ENCODE measurements around the gene VIPR2.

VIPR2 gene

GRCh38 chr7:159016591-159016990, 128.1 kb downstream of the VIPR2 start:
- no peak for TF ChIP-seq CTCF (conservative IDR thresholded peaks at IDR 0.05; ENCODE audit: low read depth, low read length)
- H3K4me3 ChIP-seq (IDR thresholded peaks at IDR 0.05; ENCODE audit: insufficient read depth, low read depth, low read length), result no peak overlapping the region
- no peak overlapping the region for H3K4me2 ChIP-seq
- no peak overlapping the region for H3K27ac ChIP-seq
- no peak overlapping the region for H3K9ac ChIP-seq
- H3K79me2 ChIP-seq (ENCODE audit: insufficient read depth, low read depth), result no peaks in the 10 kb centered on the region
- no peaks in the 10 kb centered on the region for H4K20me1 ChIP-seq (ENCODE audit: insufficient read depth)
- no peaks in the 10 kb centered on the region for H3K36me3 ChIP-seq (ENCODE audit: insufficient read depth)
- peaks cover 22% of the 10 kb centered on the region for H3K4me1 ChIP-seq (ENCODE audit: low read depth, poor library complexity, severe bottlenecking)
- no peaks in the 10 kb centered on the region for H3K27me3 ChIP-seq (ENCODE audit: insufficient read depth, low read depth)
- no peak overlapping the region for H2AFZ ChIP-seq (ENCODE audit: low read depth)

- no peak overlapping the region for H3K4me3 ChIP-seq (IDR thresholded peaks at IDR 0.05; ENCODE audit: insufficient read depth, low read depth, low read length)
- no peaks in the 10 kb centered on the region for H3K79me2 ChIP-seq (ENCODE audit: insufficient read depth, low read depth)
- H3K4me2 ChIP-seq, result no peak overlapping the region
- H4K20me1 ChIP-seq (ENCODE audit: insufficient read depth), result no peaks in the 10 kb centered on the region
- no peak overlapping the region for H3K9ac ChIP-seq
- no peak overlapping the region for H3K27ac ChIP-seq
- H3K36me3 ChIP-seq (ENCODE audit: insufficient read depth), result no peaks in the 10 kb centered on the region
- no peak overlapping the region for H2AFZ ChIP-seq (ENCODE audit: low read depth)
- no peaks in the 10 kb centered on the region for H3K27me3 ChIP-seq (ENCODE audit: insufficient read depth, low read depth)
- H3K4me1 ChIP-seq (ENCODE audit: low read depth, poor library complexity, severe bottlenecking), result peaks cover 15% of the 10 kb centered on the region
- TF ChIP-seq CTCF (conservative IDR thresholded peaks at IDR 0.05; ENCODE audit: low read depth, low read length), result no peak
These were observed 128.9 kb downstream of the VIPR2 start for GRCh38 chr7:159015454-159016410.

GRCh38 chr7:159015081-159015453, 129.6 kb downstream of the VIPR2 start:
- Histone ChIP-seq H3K27ac (no peak overlapping the region), H3K4me1 (ENCODE audit: low read depth, poor library complexity, severe bottlenecking) (peaks cover 15% of the 10 kb centered on the region), H4K20me1 (ENCODE audit: insufficient read depth) (no peaks in the 10 kb centered on the region), H3K9ac (no peak overlapping the region), H3K36me3 (ENCODE audit: insufficient read depth) (no peaks in the 10 kb centered on the region), H2AFZ (ENCODE audit: low read depth) (no peak overlapping the region), H3K4me2 (no peak overlapping the region), H3K79me2 (ENCODE audit: insufficient read depth, low read depth) (no peaks in the 10 kb centered on the region), H3K27me3 (ENCODE audit: insufficient read depth, low read depth) (no peaks in the 10 kb centered on the region), H3K4me3 (IDR thresholded peaks at IDR 0.05; ENCODE audit: insufficient read depth, low read depth, low read length) (no peak overlapping the region)
- TF ChIP-seq CTCF (conservative IDR thresholded peaks at IDR 0.05; ENCODE audit: low read depth, low read length), result no peak

GRCh38 chr7:159014297-159015062, 130.2 kb downstream of the VIPR2 start:
- no peaks in the 10 kb centered on the region for H4K20me1 ChIP-seq (ENCODE audit: insufficient read depth)
- H3K4me1 ChIP-seq (ENCODE audit: low read depth, poor library complexity, severe bottlenecking), result peaks cover 15% of the 10 kb centered on the region
- no peak for TF ChIP-seq CTCF (conservative IDR thresholded peaks at IDR 0.05; ENCODE audit: low read depth, low read length)
- no peak overlapping the region for H2AFZ ChIP-seq (ENCODE audit: low read depth)
- no peak overlapping the region for H3K9ac ChIP-seq
- no peak overlapping the region for H3K27ac ChIP-seq
- no peaks in the 10 kb centered on the region for H3K36me3 ChIP-seq (ENCODE audit: insufficient read depth)
- no peaks in the 10 kb centered on the region for H3K27me3 ChIP-seq (ENCODE audit: insufficient read depth, low read depth)
- H3K4me2 ChIP-seq, result no peak overlapping the region
- H3K4me3 ChIP-seq (IDR thresholded peaks at IDR 0.05; ENCODE audit: insufficient read depth, low read depth, low read length), result no peak overlapping the region
- H3K79me2 ChIP-seq (ENCODE audit: insufficient read depth, low read depth), result no peaks in the 10 kb centered on the region

Measured in KMS-11 (cell line).